K562 (cell line): ENCODE data around the gene SMIM21. TPM values are rescaled to one million over a fixed set of nuclear protein-coding genes. Genes with fewer than 3 reads are reported as not detected.

ENCODE experiments used
- ATAC-seq: fragments of 200-7000 bp; cut with Tn5 transposase; 3 replicates; pipeline ENCODE4 v1.9.1; 2020; ENCODE audit warnings: moderate library complexity
- BruUV-seq: library from RNA; stranded (reverse); fragments of 400-500 nt; replicated peaks from 2 replicates; lab custom pipeline; 2021; lab: Mats Ljungman, UMichigan
- CTCF ChIA-PET: fragments of 300-600 bp; formaldehyde crosslinking; extraction: SDS; loops from one replicate; lab custom pipeline; 2021; ENCODE audit warnings: low intra/inter-chr PET ratio; lab: Yijun Ruan, JAX
- POLR2A ChIA-PET: fragments of 300-600, 350-650 bp; sonication (Branson Sonifier 250); formaldehyde crosslinking; extraction: SDS; loops from one replicate; lab custom pipeline; 2021; ENCODE audit warnings: antibody characterized with exemption, inconsistent platforms; lab: Yijun Ruan, JAX
- DNase-seq, 4 experiments: peaks; one replicate each; pipeline versions ENCODE4 v3.0.0 to v3.0.0-alpha.2; 2011 to 2018; ENCODE audit warnings: low spot score in 3 of 4, mixed read lengths in 3 of 4; ENCODE audit errors: extremely low read depth in 1 of 4
- FAIRE-seq: peaks from 2 replicates; lab custom pipeline; 2011; peaks lifted over from hg19 to GRCh38; lab: Jason Lieb, UNC
- H2AFZ ChIP-seq: 2 replicates; pipeline ENCODE4 v1.6.0; 2011; ENCODE audit warnings: low read depth, low read length, control low read depth, inconsistent platforms
- H3K27ac ChIP-seq: fragments of 200-600 bp; 3 replicates; pipeline ENCODE4 v1.8.0; 2011; ENCODE audit warnings: low read depth, mild to moderate bottlenecking, control low read depth, inconsistent platforms, low read length, moderate library complexity, mixed read lengths; ENCODE audit errors: extremely low read depth
- H3K27me3 ChIP-seq, 2 experiments: fragments of 300-600 bp in 1 of 2; 2 replicates in 1 of 2; 3 replicates in 1 of 2; pipeline versions ENCODE4 v1.6.0 to v1.8.0; 2011; ENCODE audit warnings: inconsistent platforms in 2 of 2, low read length in 2 of 2, mild to moderate bottlenecking in 1 of 2, mixed read lengths in 1 of 2, moderate library complexity in 1 of 2; ENCODE audit not compliant: control insufficient read depth in 2 of 2, insufficient read depth in 2 of 2
- H3K36me3 ChIP-seq: fragments of 300-600 bp; 3 replicates; pipeline ENCODE4 v1.8.0; 2011; ENCODE audit warnings: mild to moderate bottlenecking, low read length, inconsistent platforms; ENCODE audit not compliant: control insufficient read depth, insufficient read depth
- H3K4me1 ChIP-seq, 2 experiments: fragments of 200-600 bp in 1 of 2; replicated peaks in 1 of 2; 2 replicates in 1 of 2; 3 replicates in 1 of 2; pipeline versions ENCODE4 v1.5.1 to v1.8.0; 2011; ENCODE audit warnings: inconsistent platforms in 2 of 2, low read length in 2 of 2, mild to moderate bottlenecking in 1 of 2, mixed read lengths in 1 of 2, moderate library complexity in 1 of 2; ENCODE audit not compliant: control insufficient read depth in 2 of 2, insufficient read depth in 2 of 2
- H3K4me2 ChIP-seq: 2 replicates; pipeline ENCODE4 v1.6.1; 2011; ENCODE audit warnings: low read length, control low read depth, inconsistent platforms, mixed read lengths; ENCODE audit not compliant: insufficient read depth
- H3K4me3 ChIP-seq: fragments of 200-600 bp; sonication (generic), shearing (Covaris generic); 2 replicates; pipeline ENCODE4 v1.5.1; 2016; ENCODE audit warnings: control low read depth, inconsistent platforms
- H3K79me2 ChIP-seq: fragments of 200-600 bp; 3 replicates; pipeline ENCODE4 v1.8.0; 2011; ENCODE audit warnings: low read length, inconsistent platforms; ENCODE audit not compliant: control insufficient read depth, insufficient read depth
- H3K9ac ChIP-seq, 2 experiments: 2 replicates each; pipeline versions ENCODE4 v1.6.0 to v1.6.1; 2011; ENCODE audit warnings: low read depth in 2 of 2, low read length in 2 of 2, control low read depth in 1 of 2, inconsistent platforms in 1 of 2, mild to moderate bottlenecking in 1 of 2, mixed read lengths in 1 of 2; ENCODE audit not compliant: insufficient read depth in 1 of 2
- H3K9me1 ChIP-seq: one replicate; pipeline ENCODE4 v1.6.0; 2011; ENCODE audit warnings: inconsistent platforms, mild to moderate bottlenecking, low read length, moderate library complexity; ENCODE audit not compliant: control insufficient read depth, insufficient read depth
- H3K9me3 ChIP-seq: replicated peaks from 2 replicates; pipeline ENCODE4 v1.5.1; 2011; ENCODE audit warnings: low read depth, low read length, inconsistent platforms; ENCODE audit not compliant: control insufficient read depth, insufficient read depth
- H4K20me1 ChIP-seq: replicated peaks from 2 replicates; pipeline ENCODE4 v1.6.1; 2011; ENCODE audit warnings: low read length, inconsistent platforms, mixed read lengths; ENCODE audit not compliant: control insufficient read depth, insufficient read depth
- ARHGAP35 ChIP-seq: fragments of 450-650 bp; IDR thresholded peaks from 2 replicates; pipeline ENCODE4 v1.6.1; 2018; ENCODE audit not compliant: partially characterized antibody
- BCOR ChIP-seq: fragments of 450-650 bp; IDR thresholded peaks from 2 replicates; pipeline ENCODE4 v1.6.1; 2016
- BRF2 ChIP-seq: IDR thresholded peaks from 3 replicates; pipeline ENCODE4 v1.6.1; 2011; ENCODE audit warnings: borderline replicate concordance, mild to moderate bottlenecking; ENCODE audit not compliant: insufficient read length, insufficient read depth
- CBFB ChIP-seq: sonication (generic); formaldehyde crosslinking; IDR thresholded peaks from 2 replicates; pipeline ENCODE4 v1.4.0; 2020; ENCODE audit warnings: mild to moderate bottlenecking, missing genetic modification reagents
- CBX5 ChIP-seq: IDR thresholded peaks from 2 replicates; pipeline ENCODE4 v1.6.1; 2014; ENCODE audit warnings: low read depth, borderline replicate concordance
- CTBP1 ChIP-seq: fragments of 450-650 bp; IDR thresholded peaks from 2 replicates; pipeline ENCODE4 v1.6.1; 2016; ENCODE audit warnings: borderline replicate concordance
- MAFG ChIP-seq: fragments of 450-650 bp; conservative IDR thresholded peaks from 2 replicates; pipeline ENCODE4 v1.6.1; 2016; ENCODE audit warnings: missing genetic modification characterization, missing compliant biosample characterization
- NBN ChIP-seq: fragments of 450-650 bp; IDR thresholded peaks from 2 replicates; pipeline ENCODE4 v1.6.1; 2016; ENCODE audit warnings: low read depth, mild to moderate bottlenecking
- STAG1 ChIP-seq: sonication (generic); formaldehyde crosslinking; IDR thresholded peaks from 2 replicates; pipeline ENCODE4 v1.5.0; 2020; ENCODE audit warnings: missing genetic modification reagents, borderline replicate concordance
- THRA ChIP-seq: fragments of 450-650 bp; IDR thresholded peaks from 2 replicates; pipeline ENCODE4 v1.6.1; 2017; ENCODE audit warnings: mild to moderate bottlenecking, moderate library complexity
- UBTF ChIP-seq, 2 experiments: IDR thresholded peaks; 2 replicates each; pipeline ENCODE4 v1.6.1; 2012; ENCODE audit warnings: improper control_type of control experiment in 2 of 2, low read depth in 2 of 2, low read length in 2 of 2, borderline replicate concordance in 1 of 2
- YY1 ChIP-seq, 3 experiments: IDR thresholded peaks; 2 replicates each; pipeline ENCODE4 v1.6.1; 2011; ENCODE audit warnings: low read length in 2 of 3, mild to moderate bottlenecking in 2 of 3, moderate library complexity in 2 of 3, borderline replicate concordance in 1 of 3, control low read depth in 1 of 3, low read depth in 1 of 3; ENCODE audit not compliant: insufficient read depth in 3 of 3, insufficient replicate concordance in 2 of 3, control insufficient read depth in 1 of 3, insufficient read length in 1 of 3; ENCODE audit errors: extremely low read depth in 1 of 3
- ZBTB5 ChIP-seq: fragments of 450-650 bp; IDR thresholded peaks from 2 replicates; pipeline ENCODE4 v1.6.1; 2017; ENCODE audit warnings: antibody characterized with exemption
- ZNF239 ChIP-seq: fragments of 250-450 bp; sonication (Bioruptor Pico); IDR thresholded peaks from 2 replicates; pipeline ENCODE4 v1.4.0; 2020; ENCODE audit warnings: mild to moderate bottlenecking
- ZNF830 ChIP-seq: fragments of 250-450 bp; sonication (Bioruptor Pico); IDR thresholded peaks from 2 replicates; pipeline ENCODE4 v1.5.0; 2021; ENCODE audit warnings: mild to moderate bottlenecking
- WGBS: fragments of 100-300 bp; shearing (Covaris generic); methylation state at CpG from one replicate; pipeline ENCODE4 v1.1.6; 2016; ENCODE audit warnings: low coverage, mixed read lengths; ENCODE audit not compliant: insufficient coverage; ENCODE audit errors: missing lambda C conversion rate; 5-methylcytosine and 5-hydroxymethylcytosine counted together
- in situ Hi-C: fragments of 300-500 bp; cut with MboI; formaldehyde crosslinking; loops from 4 replicates; pipeline ENCODE4 v1.15.0; 2018; ENCODE audit warnings: inconsistent platforms, mixed read lengths
- intact Hi-C: fragments of 100-400 bp; cut with micrococcal nuclease; formaldehyde crosslinking; loops from 2 replicates; pipeline ENCODE4 v1.14.2; 2022
- polyA plus RNA-seq, 8 experiments: library from polyadenylated mRNA; depleted of rRNA in 4 of 8; stranded (reverse) in 5 of 8; unstranded in 3 of 8; fragments of >200 nt; fragmentation: Nextera tagmentation in 2 of 8; fragmentation: Illumina TruSeq in 1 of 8; extraction: Ambion mirVana in 2 of 8; extraction: Trizol in 1 of 8; gene quantifications; 2 replicates each; pipeline versions ENCODE4 v1.2.1 to v1.2.3, GENCODE V29; 2011 to 2014; ENCODE audit warnings: inconsistent platforms in 1 of 8, missing spikeins in 1 of 8
- total RNA-seq, 7 experiments: library from RNA; depleted of rRNA in 6 of 7; stranded (reverse); fragments of >200 nt in 6 of 7; fragmentation: Illumina TruSeq in 2 of 7; extraction: Trizol in 2 of 7; gene quantifications; 2 replicates each; pipeline versions ENCODE4 v1.2.1 to v1.2.3, GENCODE V29; 2011 to 2021; ENCODE audit warnings: low replicate concordance in 1 of 7

The SMIM21 gene
- total and polyA plus RNA-seq, 9 of the 15 experiments (the other 6 are each of a cell fraction or from before 2014, with no cell fraction given): not detected

- TF ChIP-seq ZBTB5 (no peak), ZNF239 (no peak)
- TF ChIP-seq, all 486 proteins: peak for 0
Measured at GRCh38 chr18:75405351-75405750, 22.2 kb downstream of the SMIM21 start (continued).

GRCh38 chr18:75400366-75400765, 27.1 kb downstream of the SMIM21 start:
- DNase-seq (no peak), FAIRE-seq (no peak)
- no peak for TF ChIP-seq BRF2
- no peak for TF ChIP-seq MAFG (tag)
- TF ChIP-seq NBN: no peak
- no peak for TF ChIP-seq CBFB (CRISPR knock-in tag)
- TF ChIP-seq ARHGAP35: no peak
- TF ChIP-seq STAG1 (CRISPR knock-in tag): no peak
- TF ChIP-seq BCOR: no peak
- TF ChIP-seq ZNF830 (CRISPR knock-in tag): no peak
- no peak for TF ChIP-seq THRA
- TF ChIP-seq CBX5: no peak
- no peak for TF ChIP-seq YY1 (IDR thresholded peaks at IDR 0.05; ENCODE audit: borderline replicate concordance in 1 of 3, control insufficient read depth in 1 of 3, extremely low read depth in 1 of 3, insufficient read depth in 3 of 3, insufficient read length in 1 of 3, insufficient replicate concordance in 2 of 3, low read depth in 1 of 3, low read length in 2 of 3)
- TF ChIP-seq CTBP1: no peak
- TF ChIP-seq UBTF (IDR thresholded peaks at IDR 0.05; ENCODE audit: borderline replicate concordance in 1 of 2, low read depth in 2 of 2, low read length in 2 of 2): no peak

More at GRCh38 chr18:75400366-75400765, 27.1 kb downstream of the SMIM21 start:
- intact Hi-C loops (no loop called here), in situ Hi-C loops (no loop called here)
- Histone ChIP-seq H3K9me1 (no peaks in the 10 kb centered on the region), H2AFZ (no peak overlapping the region), H3K27me3 (no peaks in the 10 kb centered on the region), H3K36me3 (no peaks in the 10 kb centered on the region), H3K4me1 (no peaks in the 10 kb centered on the region), H3K79me2 (no peaks in the 10 kb centered on the region), H3K9ac (no peak overlapping the region), H3K4me3 (no peak overlapping the region), H4K20me1 (no peaks in the 10 kb centered on the region), H3K4me2 (no peak overlapping the region), H3K9me3 (no peaks in the 10 kb centered on the region), H3K27ac (no peak overlapping the region)
- WGBS: 0% methylated on average over 3 of the region's 3 CpGs
- no TSS peak for BruUV-seq
- ATAC-seq: no peak
- POLR2A ChIA-PET: no interaction called here
- CTCF ChIA-PET: no interaction called here
